B cell (primary cell): Measurements from ENCODE around the gene ARMH3. TPM values are rescaled to one million over a fixed set of nuclear protein-coding genes. Genes with fewer than 3 reads are reported as not detected.

Experiments
- ATAC-seq: fragments of 200-7000 bp; cut with Tn5 transposase; one replicate; pipeline ENCODE4 v1.10.0; 2021; ENCODE audit warnings: low read depth, mild to moderate bottlenecking, moderate number of reproducible peaks, moderate library complexity
- CTCF ChIA-PET: fragments of 350-600 bp; sonication (Branson Sonifier 250); formaldehyde crosslinking; loops from one replicate; lab custom pipeline; 2021; ENCODE audit warnings: antibody characterized with exemption, inconsistent platforms; lab: Charles Lee
- POLR2A ChIA-PET: fragments of 350-600 bp; sonication (Branson Sonifier 250); formaldehyde crosslinking; loops from one replicate; lab custom pipeline; 2021; ENCODE audit warnings: antibody characterized with exemption; lab: Charles Lee
- DNase-seq: peaks from one replicate; pipeline ENCODE4 v3.0.0; 2013
- H2AFZ ChIP-seq: 2 replicates; pipeline ENCODE4 v1.6.1; 2012; ENCODE audit warnings: mild to moderate bottlenecking, low read depth, low read length; ENCODE audit not compliant: insufficient read depth, poor library complexity, severe bottlenecking
- H3K27ac ChIP-seq, 2 donors: 1 replicate in 1 of 2; 2 replicates in 1 of 2; pipeline ENCODE4 v1.5.1; 2012 to 2013; ENCODE audit warnings: low read length in 2 of 2, mild to moderate bottlenecking in 2 of 2, moderate library complexity in 1 of 2
- H3K27me3 ChIP-seq, 4 experiments: fragments of 200-600 bp in 1 of 4; sonication (generic) in 1 of 4; replicated peaks in 1 of 4; 1 replicate in 2 of 4; 2 replicates in 2 of 4; pipeline versions ENCODE4 v1.6.1 to v1.7.0; 2013 to 2016; ENCODE audit warnings: low read length in 3 of 4, mild to moderate bottlenecking in 2 of 4, mixed read lengths in 1 of 4, moderate library complexity in 1 of 4; ENCODE audit not compliant: insufficient read depth in 4 of 4, control insufficient read depth in 3 of 4; ENCODE audit errors: control extremely low read depth in 1 of 4
- H3K36me3 ChIP-seq, 2 experiments: replicated peaks in 1 of 2; 1 replicate in 1 of 2; 2 replicates in 1 of 2; pipeline versions ENCODE4 v1.6.1 to v1.7.1; 2013; ENCODE audit warnings: low read length in 1 of 2; ENCODE audit not compliant: insufficient read depth in 2 of 2, control insufficient read depth in 1 of 2; ENCODE audit errors: control extremely low read depth in 1 of 2, extremely low read depth in 1 of 2
- H3K4me1 ChIP-seq, 2 donors: fragments of 200-600 bp in 1 of 2; sonication (generic) in 1 of 2; 1 replicate in 1 of 2; 2 replicates in 1 of 2; pipeline versions ENCODE4 v1.5.1 to v1.6.1; 2013 to 2017; ENCODE audit warnings: low read length in 2 of 2; ENCODE audit not compliant: control insufficient read depth in 2 of 2, insufficient read depth in 2 of 2
- H3K4me2 ChIP-seq: replicated peaks from 2 replicates; pipeline ENCODE3; 2012; ENCODE audit warnings: mild to moderate bottlenecking, low read depth, low read length; ENCODE audit not compliant: poor library complexity, severe bottlenecking
- H3K4me3 ChIP-seq, 5 experiments: fragments of 200-600 bp in 1 of 5; sonication (generic) in 1 of 5; 1 replicate in 3 of 5; 2 replicates in 2 of 5; pipeline versions ENCODE4 v1.5.1 to v1.7.0; 2011 to 2016; ENCODE audit warnings: low read length in 4 of 5, mild to moderate bottlenecking in 4 of 5, low read depth in 2 of 5, control low read depth in 1 of 5, moderate library complexity in 1 of 5; ENCODE audit not compliant: insufficient read depth in 1 of 5; ENCODE audit errors: control extremely low read depth in 1 of 5, extremely low read depth in 1 of 5
- H3K79me2 ChIP-seq: fragments of 200-600 bp; sonication (generic); one replicate; pipeline ENCODE4 v1.6.0; 2016; ENCODE audit warnings: low read length; ENCODE audit not compliant: control insufficient read depth, insufficient read depth
- H3K9ac ChIP-seq: fragments of 200-600 bp; sonication (generic); 2 replicates; pipeline ENCODE4 v1.6.1; 2017; ENCODE audit warnings: mild to moderate bottlenecking, low read length, moderate library complexity
- H3K9me3 ChIP-seq, 3 donors: one replicate each; pipeline versions ENCODE4 v1.6.1 to v1.7.1; 2013; ENCODE audit warnings: low read length in 2 of 3; ENCODE audit not compliant: control insufficient read depth in 2 of 3, insufficient read depth in 1 of 3; ENCODE audit errors: control extremely low read depth in 1 of 3
- H4K20me1 ChIP-seq: 2 replicates; pipeline ENCODE4 v1.6.0; 2012; ENCODE audit warnings: mild to moderate bottlenecking, low read length; ENCODE audit not compliant: insufficient read depth, control insufficient read depth, poor library complexity, severe bottlenecking
- H3K27ac Mint-ChIP-seq: one replicate; pipeline ENCODE4 v1.8.0; 2021; ENCODE audit warnings: mixed read lengths
- H3K27me3 Mint-ChIP-seq: one replicate; pipeline ENCODE4 v1.8.0; 2021; ENCODE audit warnings: mixed read lengths
- H3K4me1 Mint-ChIP-seq: one replicate; pipeline ENCODE4 v1.8.0; 2021; ENCODE audit warnings: mixed read lengths
- H3K4me3 Mint-ChIP-seq: one replicate; pipeline ENCODE4 v1.8.0; 2021; ENCODE audit warnings: mixed read lengths
- H3K9me3 Mint-ChIP-seq: one replicate; pipeline ENCODE4 v1.8.0; 2022; ENCODE audit warnings: mixed read lengths; ENCODE audit not compliant: insufficient read depth
- EZH2 ChIP-seq: IDR thresholded peaks from 2 replicates; pipeline ENCODE4 v1.6.1; 2012; ENCODE audit warnings: borderline replicate concordance, low read depth, mild to moderate bottlenecking, moderate library complexity, low read length; ENCODE audit not compliant: insufficient read depth, poor library complexity, severe bottlenecking
- WGBS: methylation state at CpG from one replicate; pipeline ENCODE4 v1.1.5; 2013; ENCODE audit warnings: missing lambda C conversion rate; ENCODE audit not compliant: insufficient coverage; 5-methylcytosine and 5-hydroxymethylcytosine counted together
- intact Hi-C: fragments of 100-400 bp; cut with micrococcal nuclease; formaldehyde crosslinking; loops from one replicate; pipeline ENCODE4 v1.10.0; 2022
- polyA plus RNA-seq: library from polyadenylated mRNA; depleted of rRNA; stranded (reverse); fragments of >200 nt; gene quantifications from 2 replicates; pipeline ENCODE4 v1.2.3, GENCODE V29; 2012
- total RNA-seq, 2 donors: library from RNA; stranded (reverse); fragments of 120-200 nt in 1 of 2; gene quantifications; 1 replicate in 1 of 2; 2 replicates in 1 of 2; pipeline versions ENCODE4 v1.2.3 to v1.2.4, GENCODE V29; 2013 to 2022
- TF ChIP-seq, protein P1 (sequence below): fragments of 200-600 bp; IDR thresholded peaks from one replicate; pipeline ENCODE4 v1.8.0; 2022; ENCODE audit warnings: antibody characterized with exemption, mild to moderate bottlenecking

ARMH3 gene
- total and polyA plus RNA-seq, 2 donors (not counting 1 experiment from before 2014, with no cell fraction given): 33.4 to 40.7 TPM

DNA sequence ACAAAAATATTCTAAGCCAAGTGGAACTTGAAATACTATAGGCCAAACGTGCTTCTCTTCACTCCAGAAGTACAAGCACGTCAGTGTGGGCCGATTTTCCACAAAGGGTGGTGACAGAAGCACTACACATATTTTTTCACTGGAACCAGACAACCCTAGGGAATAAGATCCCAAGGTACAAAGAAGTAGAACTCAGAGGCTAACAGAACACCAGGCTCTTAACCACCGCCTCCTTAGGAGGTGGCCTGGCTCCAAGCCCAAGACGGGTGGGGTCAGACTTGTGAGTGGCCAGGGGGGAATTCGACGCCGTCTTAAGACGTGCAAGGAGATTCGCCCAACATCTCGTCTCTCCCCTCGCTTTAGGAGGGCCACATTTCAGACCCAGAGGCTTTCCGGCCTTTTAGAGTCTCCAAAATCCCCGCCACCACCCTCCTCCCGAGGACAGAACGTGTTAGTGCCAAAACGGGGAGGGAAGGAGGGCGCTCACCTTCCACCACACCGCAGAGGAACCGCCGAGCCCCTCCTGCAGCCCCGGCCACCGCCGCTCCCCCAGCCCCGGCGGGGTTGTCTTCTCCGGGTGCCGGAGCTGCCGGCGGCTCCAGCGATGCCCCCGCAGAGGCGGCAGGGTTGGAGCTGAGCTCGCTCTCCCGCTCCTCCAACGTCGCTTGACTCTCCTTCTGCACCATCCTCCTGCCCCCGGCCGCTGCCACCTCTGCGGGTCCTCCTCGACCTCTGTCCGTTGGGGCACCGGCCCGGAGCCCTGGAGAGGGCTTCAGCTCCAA lies 238.4 kb downstream of the ARMH3 start:
- Mint-ChIP-seq H3K27ac (peak overlapping the region; percentile 99), H3K4me3 (peak overlapping the region; percentile 94), H3K9me3 (no peaks in the 10 kb centered on the region), H3K27me3 (no peaks in the 10 kb centered on the region), H3K4me1 (peaks cover 42% of the 10 kb centered on the region)
- Histone ChIP-seq H3K79me2 (peaks cover 76% of the 10 kb centered on the region), H2AFZ (peak overlapping the region; percentile 57), H4K20me1 (peaks cover 56% of the 10 kb centered on the region), H3K9ac (peak overlapping the region; percentile 96), H3K27ac (peak overlapping the region; percentile 81 to 85), H3K4me3 (peak overlapping the region; percentile 55 to 97 (median 92)), H3K4me1 (peaks cover 29 to 34% of the 10 kb centered on the region in 2 donors), H3K9me3 (no peaks in the 10 kb centered on the region), H3K27me3 (no peaks in the 10 kb centered on the region), H3K4me2 (peak overlapping the region; percentile 79), H3K36me3 (peaks cover 0 to 13% of the 10 kb centered on the region in 2 experiments)
- ChIA-PET CTCF (interaction anchor here (0.9 to 9.6 kb wide), 7 partner anchors 13 to 192 kb away, joined by 3 to 48 read pairs (median 33); partner anchors contain the start of gene NPM3), POLR2A (interaction anchor here (0.5 to 6.3 kb wide), 14 partner anchors 13 to 827 kb away, joined by 3 to 102 read pairs (median 4); partner anchors contain the start of genes ARMH3, NPM3 and TRIM8)
- 0% methylated on average over 43 of the region's 44 CpGs for WGBS
- TF ChIP-seq, protein P1, sequence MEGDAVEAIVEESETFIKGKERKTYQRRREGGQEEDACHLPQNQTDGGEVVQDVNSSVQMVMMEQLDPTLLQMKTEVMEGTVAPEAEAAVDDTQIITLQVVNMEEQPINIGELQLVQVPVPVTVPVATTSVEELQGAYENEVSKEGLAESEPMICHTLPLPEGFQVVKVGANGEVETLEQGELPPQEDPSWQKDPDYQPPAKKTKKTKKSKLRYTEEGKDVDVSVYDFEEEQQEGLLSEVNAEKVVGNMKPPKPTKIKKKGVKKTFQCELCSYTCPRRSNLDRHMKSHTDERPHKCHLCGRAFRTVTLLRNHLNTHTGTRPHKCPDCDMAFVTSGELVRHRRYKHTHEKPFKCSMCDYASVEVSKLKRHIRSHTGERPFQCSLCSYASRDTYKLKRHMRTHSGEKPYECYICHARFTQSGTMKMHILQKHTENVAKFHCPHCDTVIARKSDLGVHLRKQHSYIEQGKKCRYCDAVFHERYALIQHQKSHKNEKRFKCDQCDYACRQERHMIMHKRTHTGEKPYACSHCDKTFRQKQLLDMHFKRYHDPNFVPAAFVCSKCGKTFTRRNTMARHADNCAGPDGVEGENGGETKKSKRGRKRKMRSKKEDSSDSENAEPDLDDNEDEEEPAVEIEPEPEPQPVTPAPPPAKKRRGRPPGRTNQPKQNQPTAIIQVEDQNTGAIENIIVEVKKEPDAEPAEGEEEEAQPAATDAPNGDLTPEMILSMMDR: no peak
- no peak for TF ChIP-seq EZH2
- intact Hi-C loops: loop anchor here (1.0 to 5.0 kb wide), 9 partner anchors 13 to 895 kb away; partner anchors contain the start of genes ARL3, ARMH3, GBF1 and LDB1
- ATAC-seq (no peak), DNase-seq (no peak)
